Neural progenitor cell (in vitro differentiated cells): Measurements from ENCODE around the gene NINL.
"Not testable (repeated sequence)": the region's sequence is repeated elsewhere in the genome, so short reads cannot be mapped to it uniquely, and the experiment has no call there.

Experiments
- CTCF ChIP-seq: fragments of 200-600 bp; sonication (generic); IDR thresholded peaks from 2 replicates; pipeline ENCODE4 v1.5.1; 2017; ENCODE audit warnings: antibody characterized with exemption, mild to moderate bottlenecking
- EZH2 ChIP-seq: fragments of 200-600 bp; sonication (generic); IDR thresholded peaks from 2 replicates; pipeline ENCODE4 v1.6.1; 2017; ENCODE audit warnings: antibody characterized with exemption, mild to moderate bottlenecking, moderate library complexity
- EZH2phosphoT487 ChIP-seq: fragments of 200-600 bp; sonication (generic); IDR thresholded peaks from 2 replicates; pipeline ENCODE4 v1.6.1; 2017; ENCODE audit warnings: antibody characterized with exemption

- TF ChIP-seq CTCF, EZH2, EZH2phosphoT487: not testable (repeated sequence)
Measured at GRCh38 chr20:25590778-25591177, 5.4 kb upstream of the NINL start.
